Ishikawa (cell line): Measurements from ENCODE around the gene NR1D2.

ENCODE experiments used
- CEBPB ChIP-seq: IDR thresholded peaks from 2 replicates; pipeline ENCODE4 v1.6.1; 2012
- CREB1 ChIP-seq: IDR thresholded peaks from 2 replicates; pipeline ENCODE4 v1.6.1; 2012; ENCODE audit warnings: low read depth
- EGR1 ChIP-seq: IDR thresholded peaks from 2 replicates; pipeline ENCODE4 v1.6.1; 2012
- EP300 ChIP-seq: IDR thresholded peaks from 2 replicates; pipeline ENCODE4 v1.6.1; 2012; ENCODE audit warnings: borderline replicate concordance
- FOXM1 ChIP-seq: IDR thresholded peaks from 2 replicates; pipeline ENCODE4 v1.6.1; 2012; ENCODE audit warnings: low read depth, borderline replicate concordance
- NFIC ChIP-seq: IDR thresholded peaks from 2 replicates; pipeline ENCODE4 v1.6.1; 2012
- RAD21 ChIP-seq: IDR thresholded peaks from 2 replicates; pipeline ENCODE4 v1.6.1; 2012; ENCODE audit warnings: low read depth
- TAF1 ChIP-seq: IDR thresholded peaks from 2 replicates; pipeline ENCODE4 v1.6.1; 2012; ENCODE audit warnings: low read depth, mild to moderate bottlenecking
- TCF12 ChIP-seq: IDR thresholded peaks from 2 replicates; pipeline ENCODE4 v1.6.1; 2012; ENCODE audit warnings: low read depth
- TEAD4 ChIP-seq: IDR thresholded peaks from 2 replicates; pipeline ENCODE4 v1.6.1; 2012
- YY1 ChIP-seq: IDR thresholded peaks from 2 replicates; pipeline ENCODE4 v1.6.1; 2012; ENCODE audit warnings: low read depth
- ZBTB7A ChIP-seq: IDR thresholded peaks from 2 replicates; pipeline ENCODE4 v1.6.1; 2012; ENCODE audit warnings: low read depth
- TF ChIP-seq, protein P1 (sequence below): IDR thresholded peaks from 2 replicates; pipeline ENCODE4 v1.6.1; 2012
- TF ChIP-seq, protein P2 (sequence below): IDR thresholded peaks from 2 replicates; pipeline ENCODE4 v1.6.1; 2012
- TF ChIP-seq, protein P3 (sequence below): IDR thresholded peaks from 2 replicates; pipeline ENCODE4 v1.6.1; 2012; ENCODE audit warnings: low read depth, mild to moderate bottlenecking

Gene NR1D2

DNA sequence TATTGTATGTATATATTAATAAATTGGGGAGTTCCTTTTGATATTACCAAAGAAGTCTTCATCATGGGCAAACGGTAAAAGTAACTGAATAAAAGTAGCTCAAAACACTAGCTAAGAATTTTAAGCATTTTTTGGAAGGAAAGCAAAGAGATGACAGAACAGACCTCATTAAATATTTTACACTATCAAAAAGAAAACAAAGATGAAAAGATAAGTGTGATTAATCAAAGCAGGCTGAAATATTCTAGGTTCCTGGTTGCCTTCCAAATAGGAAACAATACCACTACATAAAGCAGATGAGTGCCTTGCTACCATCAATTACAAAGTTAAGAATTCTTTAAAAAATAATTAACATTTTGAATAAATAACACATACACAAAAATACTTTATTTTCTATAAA is 31.9 kb upstream of the NR1D2 start:
- no peak for TF ChIP-seq CREB1
- no peak for TF ChIP-seq FOXM1
- TF ChIP-seq EGR1 = no peak
- no peak for TF ChIP-seq CEBPB
- TF ChIP-seq RAD21 = no peak
- TF ChIP-seq, protein P1, sequence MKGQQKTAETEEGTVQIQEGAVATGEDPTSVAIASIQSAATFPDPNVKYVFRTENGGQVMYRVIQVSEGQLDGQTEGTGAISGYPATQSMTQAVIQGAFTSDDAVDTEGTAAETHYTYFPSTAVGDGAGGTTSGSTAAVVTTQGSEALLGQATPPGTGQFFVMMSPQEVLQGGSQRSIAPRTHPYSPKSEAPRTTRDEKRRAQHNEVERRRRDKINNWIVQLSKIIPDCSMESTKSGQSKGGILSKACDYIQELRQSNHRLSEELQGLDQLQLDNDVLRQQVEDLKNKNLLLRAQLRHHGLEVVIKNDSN = no peak
- TF ChIP-seq TEAD4 = no peak
- no peak for TF ChIP-seq NFIC

DNA sequence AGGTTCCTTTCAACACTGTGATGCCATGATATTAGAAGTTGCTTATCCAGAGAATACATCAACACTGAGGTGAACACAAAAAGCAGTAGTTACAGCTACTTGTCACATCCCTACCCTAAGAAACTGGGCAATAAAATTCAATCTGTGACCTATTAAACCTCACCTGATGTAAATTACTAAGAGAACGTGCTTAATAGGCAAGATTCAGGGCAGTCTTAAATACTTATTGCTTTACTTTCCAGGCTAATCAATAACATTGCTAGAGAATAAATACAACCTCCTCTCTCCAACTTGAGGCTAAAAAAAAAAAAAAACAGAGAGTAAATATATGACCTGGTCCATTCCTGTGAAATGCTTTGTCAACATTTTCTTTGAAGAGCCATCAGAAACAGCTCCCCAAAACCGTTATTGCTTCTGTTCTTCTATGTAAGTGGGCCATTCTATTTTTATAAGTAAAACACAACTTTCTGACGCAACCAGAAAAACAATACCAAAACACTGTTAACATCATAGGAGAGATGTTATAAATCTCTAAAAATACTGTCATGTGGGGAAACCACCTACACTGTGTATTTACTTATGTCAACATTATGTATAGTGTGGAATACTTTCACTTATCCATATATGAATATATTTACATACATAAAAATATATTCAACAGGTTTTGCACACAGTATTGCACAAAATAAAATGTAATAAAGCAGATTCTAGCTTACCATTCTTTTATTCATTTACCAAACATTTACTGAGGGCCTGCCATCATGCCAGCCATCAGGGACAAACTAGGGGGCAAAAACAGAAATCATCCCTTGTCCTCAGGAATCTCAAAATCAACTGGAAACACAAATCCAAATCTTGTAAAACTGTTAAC is 31.0 kb upstream of the NR1D2 start:
- TF ChIP-seq, protein P2, sequence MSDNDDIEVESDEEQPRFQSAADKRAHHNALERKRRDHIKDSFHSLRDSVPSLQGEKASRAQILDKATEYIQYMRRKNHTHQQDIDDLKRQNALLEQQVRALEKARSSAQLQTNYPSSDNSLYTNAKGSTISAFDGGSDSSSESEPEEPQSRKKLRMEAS = no peak
- TF ChIP-seq, protein P3, sequence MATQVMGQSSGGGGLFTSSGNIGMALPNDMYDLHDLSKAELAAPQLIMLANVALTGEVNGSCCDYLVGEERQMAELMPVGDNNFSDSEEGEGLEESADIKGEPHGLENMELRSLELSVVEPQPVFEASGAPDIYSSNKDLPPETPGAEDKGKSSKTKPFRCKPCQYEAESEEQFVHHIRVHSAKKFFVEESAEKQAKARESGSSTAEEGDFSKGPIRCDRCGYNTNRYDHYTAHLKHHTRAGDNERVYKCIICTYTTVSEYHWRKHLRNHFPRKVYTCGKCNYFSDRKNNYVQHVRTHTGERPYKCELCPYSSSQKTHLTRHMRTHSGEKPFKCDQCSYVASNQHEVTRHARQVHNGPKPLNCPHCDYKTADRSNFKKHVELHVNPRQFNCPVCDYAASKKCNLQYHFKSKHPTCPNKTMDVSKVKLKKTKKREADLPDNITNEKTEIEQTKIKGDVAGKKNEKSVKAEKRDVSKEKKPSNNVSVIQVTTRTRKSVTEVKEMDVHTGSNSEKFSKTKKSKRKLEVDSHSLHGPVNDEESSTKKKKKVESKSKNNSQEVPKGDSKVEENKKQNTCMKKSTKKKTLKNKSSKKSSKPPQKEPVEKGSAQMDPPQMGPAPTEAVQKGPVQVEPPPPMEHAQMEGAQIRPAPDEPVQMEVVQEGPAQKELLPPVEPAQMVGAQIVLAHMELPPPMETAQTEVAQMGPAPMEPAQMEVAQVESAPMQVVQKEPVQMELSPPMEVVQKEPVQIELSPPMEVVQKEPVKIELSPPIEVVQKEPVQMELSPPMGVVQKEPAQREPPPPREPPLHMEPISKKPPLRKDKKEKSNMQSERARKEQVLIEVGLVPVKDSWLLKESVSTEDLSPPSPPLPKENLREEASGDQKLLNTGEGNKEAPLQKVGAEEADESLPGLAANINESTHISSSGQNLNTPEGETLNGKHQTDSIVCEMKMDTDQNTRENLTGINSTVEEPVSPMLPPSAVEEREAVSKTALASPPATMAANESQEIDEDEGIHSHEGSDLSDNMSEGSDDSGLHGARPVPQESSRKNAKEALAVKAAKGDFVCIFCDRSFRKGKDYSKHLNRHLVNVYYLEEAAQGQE = no peak
- no peak for TF ChIP-seq FOXM1

DNA sequence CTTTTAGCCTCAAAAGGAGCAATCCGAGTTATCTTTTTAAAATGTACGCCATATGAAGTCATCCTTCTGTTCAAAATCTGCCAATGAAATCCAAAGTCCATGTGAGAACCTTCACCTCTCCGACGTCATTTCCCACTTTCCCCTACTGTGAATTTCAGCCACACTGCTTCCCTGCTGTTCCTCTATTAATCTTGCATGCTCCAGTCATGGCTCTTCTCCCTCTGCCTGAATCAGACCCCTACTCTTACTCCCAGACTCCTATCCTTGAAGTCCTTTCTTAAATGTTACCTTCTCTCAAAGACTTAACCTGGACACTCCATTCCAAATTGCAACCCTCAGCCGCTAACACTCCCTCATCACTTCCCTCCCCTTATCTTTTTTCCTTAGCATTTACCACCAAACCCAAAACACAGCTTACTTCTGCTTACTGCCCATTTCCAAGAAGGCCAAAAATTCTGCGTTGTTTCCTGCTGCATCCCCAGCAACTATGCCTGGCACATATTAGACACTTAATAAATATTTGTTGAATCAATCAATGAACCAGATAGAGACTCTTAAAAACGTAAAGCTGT is 29.5 kb upstream of the NR1D2 start:
- TF ChIP-seq ZBTB7A (no peak), YY1 (no peak), TCF12 (no peak)

DNA sequence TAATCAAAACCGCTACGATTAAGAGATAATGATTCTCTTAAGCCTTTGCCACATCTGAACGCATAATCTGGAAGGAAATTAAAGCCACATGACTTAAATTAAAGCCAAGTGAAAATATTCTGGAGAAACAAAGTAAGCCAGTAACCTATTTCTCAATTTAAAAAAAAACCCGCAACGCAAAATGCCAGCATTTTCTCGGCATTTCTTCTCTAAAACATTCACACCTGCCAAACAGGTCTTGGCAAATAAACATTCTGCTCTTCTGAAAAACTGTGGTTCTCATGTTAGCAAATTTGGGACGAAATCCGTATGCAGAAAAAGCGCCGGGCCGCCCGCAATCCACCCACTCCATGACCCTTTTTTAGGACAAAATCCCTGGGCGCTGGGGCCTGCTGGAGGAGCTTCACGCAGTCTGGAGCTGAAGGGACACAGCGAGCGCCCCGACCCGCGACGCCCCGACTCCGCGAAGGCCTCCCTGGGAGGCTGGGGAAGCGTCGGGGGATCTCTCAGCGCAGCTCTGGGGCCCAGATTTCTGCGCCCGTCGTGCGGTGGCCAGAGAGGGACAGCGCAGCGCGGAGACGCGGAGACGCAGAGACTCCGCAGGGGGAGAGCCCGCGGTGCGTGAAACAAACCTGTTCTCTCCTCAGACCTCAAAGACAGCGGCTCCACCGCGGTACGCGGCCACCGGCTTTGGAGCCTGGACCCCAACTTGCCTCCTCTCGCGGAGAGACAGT is 28.8 kb upstream of the NR1D2 start:
- TF ChIP-seq TEAD4 (no peak), TCF12 (no peak), FOXM1 (no peak), EGR1 (no peak), RAD21 (0 out of 2 replicates have a peak, but pooled peaks have one; percentile 1), EP300 (no peak), NFIC (no peak), CREB1 (no peak), TAF1 (no peak)
- TF ChIP-seq, protein P2 = no peak
- TF ChIP-seq, protein P3 = 0 out of 2 replicates have a peak, but pooled peaks have one; percentile 4

DNA sequence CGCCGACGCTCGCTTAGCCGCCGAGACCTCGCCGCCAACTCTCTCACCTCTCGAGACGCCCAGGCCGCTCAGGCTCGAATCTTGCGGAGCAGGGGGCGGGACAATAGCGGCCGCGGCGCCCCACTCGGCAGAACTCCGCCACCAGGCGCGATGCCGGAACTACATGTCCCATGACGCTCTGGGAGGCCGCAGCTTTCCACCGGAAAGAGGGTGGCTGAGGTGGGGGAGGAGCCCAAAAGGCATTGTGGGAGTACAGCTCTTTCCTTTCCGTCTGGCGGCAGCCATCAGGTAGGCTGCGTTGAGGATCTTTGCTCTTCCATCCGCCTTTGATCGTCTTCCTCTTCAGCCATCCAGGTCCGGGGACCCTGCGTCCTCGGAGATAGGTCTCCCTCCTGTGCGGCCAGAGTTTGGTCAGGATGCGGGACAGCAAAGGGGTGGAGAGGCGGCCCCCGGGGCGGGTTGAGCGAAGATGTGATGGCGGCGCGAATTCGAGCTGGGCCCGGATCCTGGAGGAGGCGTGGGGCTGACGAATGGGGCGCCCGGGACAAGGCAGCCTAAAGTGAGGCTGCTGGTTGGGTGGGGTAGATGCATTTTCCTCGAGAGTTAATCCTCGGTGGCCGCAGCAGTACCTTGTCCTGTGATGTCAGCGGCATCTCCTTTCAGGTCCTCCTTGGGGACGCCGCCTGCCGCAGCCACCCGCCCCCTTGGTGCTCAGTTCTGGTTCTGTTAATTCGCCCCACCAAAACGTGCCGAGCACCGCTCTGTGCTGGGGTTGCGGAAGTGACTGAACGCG is 28.0 kb upstream of the NR1D2 start, which contains the start of the genes NKIRAS1 and RPL15:
NKIRAS1 (minus strand) TSS at position 105 of the 793 bp plus-strand sequence. CDS start 6,086 bp downstream, outside the sequence.
RPL15 (plus strand) TSS at position 247 of the 793 bp plus-strand sequence. CDS start 728 bp downstream, outside the sequence.
- TF ChIP-seq EP300 (peak; percentile 54; the same call in 1 of the 2 replicates), TAF1 (peak; percentile 99), EGR1 (peak; percentile 55; the same call in 1 of the 2 replicates), ZBTB7A (no peak), TEAD4 (0 out of 2 replicates have a peak, but pooled peaks have one; percentile 20), FOXM1 (0 out of 2 replicates have a peak, but pooled peaks have one; percentile 44), NFIC (peak; percentile 34; the same call in 1 of the 2 replicates), YY1 (peak; percentile 90), CEBPB (no peak), TCF12 (peak; percentile 65), CREB1 (0 out of 2 replicates have a peak, but pooled peaks have one; percentile 50)
- TF ChIP-seq, protein P3 = no peak; the same call in 1 of the 2 replicates
- TF ChIP-seq, protein P1 = no peak
- TF ChIP-seq, protein P2 = peak; percentile 90
